IPS-18c (cell line): ENCODE results near the gene USP17L15.
"Not testable (repeated sequence)": the region's sequence is repeated elsewhere in the genome, so short reads cannot be mapped to it uniquely, and the experiment has no call there.

Source experiments
- H3K4me3 ChIP-seq: 2 replicates; pipeline ENCODE4 v1.7.0; 2013; ENCODE audit warnings: low read depth, mild to moderate bottlenecking, low read length, moderate library complexity; ENCODE audit not compliant: insufficient read depth
- H3K9me3 ChIP-seq: one replicate; pipeline ENCODE4 v1.6.1; 2013; ENCODE audit warnings: mild to moderate bottlenecking, low read length, moderate library complexity; ENCODE audit not compliant: control insufficient read depth, insufficient read depth

Gene USP17L15, protein sequence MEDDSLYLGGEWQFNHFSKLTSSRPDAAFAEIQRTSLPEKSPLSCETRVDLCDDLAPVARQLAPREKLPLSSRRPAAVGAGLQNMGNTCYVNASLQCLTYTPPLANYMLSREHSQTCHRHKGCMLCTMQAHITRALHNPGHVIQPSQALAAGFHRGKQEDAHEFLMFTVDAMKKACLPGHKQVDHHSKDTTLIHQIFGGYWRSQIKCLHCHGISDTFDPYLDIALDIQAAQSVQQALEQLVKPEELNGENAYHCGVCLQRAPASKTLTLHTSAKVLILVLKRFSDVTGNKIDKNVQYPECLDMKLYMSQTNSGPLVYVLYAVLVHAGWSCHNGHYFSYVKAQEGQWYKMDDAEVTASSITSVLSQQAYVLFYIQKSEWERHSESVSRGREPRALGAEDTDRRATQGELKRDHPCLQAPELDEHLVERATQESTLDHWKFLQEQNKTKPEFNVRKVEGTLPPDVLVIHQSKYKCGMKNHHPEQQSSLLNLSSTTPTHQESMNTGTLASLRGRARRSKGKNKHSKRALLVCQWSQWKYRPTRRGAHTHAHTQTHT

DNA sequence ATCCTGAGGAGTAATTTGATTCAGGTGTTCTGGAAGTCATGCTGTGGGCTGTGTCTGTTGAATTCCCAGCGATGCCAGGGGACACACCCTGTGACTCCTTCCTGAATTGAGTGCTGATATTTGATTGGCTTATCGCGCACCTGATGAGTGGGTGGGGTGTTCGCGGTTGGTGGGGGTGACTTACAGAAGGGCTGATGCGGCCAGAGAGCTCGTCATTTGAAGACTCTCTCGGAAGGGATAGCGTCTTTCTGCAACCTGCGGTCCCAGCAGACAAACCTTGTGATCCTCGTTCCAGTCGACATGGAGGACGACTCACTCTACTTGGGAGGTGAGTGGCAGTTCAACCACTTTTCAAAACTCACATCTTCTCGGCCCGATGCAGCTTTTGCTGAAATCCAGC lies at the start of gene USP17L15:
USP17L15 (plus strand) TSS at position 301 of the 400 bp plus-strand sequence; CDS start at position 301, 0 bp downstream.
- not testable (repeated sequence) for H3K4me3 ChIP-seq, H3K9me3 ChIP-seq

DNA sequence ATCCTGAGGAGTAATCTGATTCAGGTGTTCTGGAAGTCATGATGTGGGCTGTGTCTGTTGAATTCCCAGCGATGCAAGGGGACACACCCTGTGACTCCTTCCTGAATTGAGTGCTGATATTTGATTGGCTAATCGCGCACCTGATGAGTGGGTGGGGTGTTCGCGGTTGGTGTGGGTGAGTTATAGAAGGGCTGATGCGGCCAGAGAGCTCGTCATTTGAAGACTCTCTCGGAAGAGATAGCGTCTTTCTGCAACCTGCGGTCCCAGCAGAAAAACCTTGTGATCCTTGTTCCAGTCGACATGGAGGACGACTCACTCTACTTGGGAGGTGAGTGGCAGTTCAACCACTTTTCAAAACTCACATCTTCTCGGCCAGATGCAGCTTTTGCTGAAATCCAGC lies 23.8 kb upstream of the USP17L15 start, which contains the start of gene USP17L10:
USP17L10 (plus strand) TSS at position 301 of the 400 bp plus-strand sequence; CDS start at position 301, 0 bp downstream.
- not testable (repeated sequence) for H3K9me3 ChIP-seq, H3K4me3 ChIP-seq

DNA sequence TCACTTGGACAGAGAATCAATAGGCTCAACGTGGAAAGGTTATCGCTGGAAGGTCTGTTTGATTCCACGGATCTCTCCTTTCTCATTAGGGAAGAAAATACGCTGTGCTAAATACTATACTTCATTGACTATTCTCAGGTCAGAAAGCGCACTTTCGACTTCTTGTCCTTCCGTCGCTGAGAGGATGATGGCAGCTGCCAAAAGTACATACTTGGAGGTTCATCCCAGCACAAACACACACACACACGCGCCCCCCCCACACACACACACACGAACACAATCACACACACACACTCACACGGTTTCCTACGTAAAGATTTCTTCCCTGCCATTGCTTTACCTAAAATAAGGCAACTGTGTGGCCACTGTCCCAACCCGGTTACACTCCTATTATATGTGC lies 19.5 kb upstream of the USP17L15 start:
- not testable (repeated sequence) for H3K9me3 ChIP-seq, H3K4me3 ChIP-seq

DNA sequence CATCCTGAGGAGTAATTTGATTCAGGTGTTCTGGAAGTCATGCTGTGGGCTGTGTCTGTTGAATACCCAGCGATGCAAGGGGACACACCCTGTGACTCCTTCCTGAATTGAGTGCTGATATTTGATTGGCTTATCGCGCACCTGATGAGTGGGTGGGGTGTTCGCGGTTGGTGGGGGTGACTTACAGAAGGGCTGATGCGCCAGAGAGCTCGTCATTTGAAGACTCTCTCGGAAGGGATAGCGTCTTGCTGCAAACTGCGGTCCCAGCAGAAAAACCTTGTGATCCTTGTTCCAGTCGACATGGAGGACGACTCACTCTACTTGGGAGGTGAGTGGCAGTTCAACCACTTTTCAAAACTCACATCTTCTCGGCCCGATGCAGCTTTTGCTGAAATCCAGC lies 19.1 kb upstream of the USP17L15 start, which contains the start of gene USP17L11:
USP17L11 (plus strand) TSS at position 301 of the 400 bp plus-strand sequence; CDS start at position 301, 0 bp downstream.
- not testable (repeated sequence) for H3K4me3 ChIP-seq, H3K9me3 ChIP-seq

DNA sequence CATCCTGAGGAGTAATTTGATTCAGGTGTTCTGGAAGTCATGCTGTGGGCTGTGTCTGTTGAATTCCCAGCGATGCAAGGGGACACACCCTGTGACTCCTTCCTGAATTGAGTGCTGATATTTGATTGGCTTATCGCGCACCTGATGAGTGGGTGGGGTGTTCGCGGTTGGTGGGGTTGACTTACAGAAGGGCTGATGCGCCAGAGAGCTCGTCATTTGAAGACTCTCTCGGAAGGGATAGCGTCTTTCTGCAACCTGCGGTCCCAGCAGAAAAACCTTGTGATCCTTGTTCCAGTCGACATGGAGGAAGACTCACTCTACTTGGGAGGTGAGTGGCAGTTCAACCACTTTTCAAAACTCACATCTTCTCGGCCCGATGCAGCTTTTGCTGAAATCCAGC lies 14.3 kb upstream of the USP17L15 start, which contains the start of gene USP17L12:
USP17L12 (plus strand) TSS at position 301 of the 400 bp plus-strand sequence; CDS start at position 301, 0 bp downstream.
- not testable (repeated sequence) for H3K4me3 ChIP-seq, H3K9me3 ChIP-seq

DNA sequence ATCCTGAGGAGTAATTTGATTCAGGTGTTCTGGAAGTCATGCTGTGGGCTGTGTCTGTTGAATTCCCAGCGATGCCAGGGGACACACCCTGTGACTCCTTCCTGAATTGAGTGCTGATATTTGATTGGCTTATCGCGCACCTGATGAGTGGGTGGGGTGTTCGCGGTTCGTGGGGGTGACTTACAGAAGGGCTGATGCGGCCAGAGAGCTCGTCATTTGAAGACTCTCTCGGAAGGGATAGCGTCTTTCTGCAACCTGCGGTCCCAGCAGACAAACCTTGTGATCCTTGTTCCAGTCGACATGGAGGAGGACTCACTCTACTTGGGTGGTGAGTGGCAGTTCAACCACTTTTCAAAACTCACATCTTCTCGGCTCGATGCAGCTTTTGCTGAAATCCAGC lies 9.6 kb upstream of the USP17L15 start, which contains the start of gene USP17L13:
USP17L13 (plus strand) TSS at position 301 of the 400 bp plus-strand sequence; CDS start at position 301, 0 bp downstream.
- not testable (repeated sequence) for H3K4me3 ChIP-seq, H3K9me3 ChIP-seq

DNA sequence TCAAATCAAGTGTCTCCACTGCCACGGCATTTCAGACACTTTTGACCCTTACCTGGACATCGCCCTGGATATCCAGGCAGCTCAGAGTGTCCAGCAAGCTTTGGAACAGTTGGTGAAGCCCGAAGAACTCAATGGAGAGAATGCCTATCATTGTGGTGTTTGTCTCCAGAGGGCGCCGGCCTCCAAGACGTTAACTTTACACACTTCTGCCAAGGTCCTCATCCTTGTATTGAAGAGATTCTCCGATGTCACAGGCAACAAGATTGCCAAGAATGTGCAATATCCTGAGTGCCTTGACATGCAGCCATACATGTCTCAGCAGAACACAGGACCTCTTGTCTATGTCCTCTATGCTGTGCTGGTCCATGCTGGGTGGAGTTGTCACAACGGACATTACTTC lies 3.9 kb upstream of the USP17L15 start:
- H3K9me3 ChIP-seq, H3K4me3 ChIP-seq: not testable (repeated sequence)

DNA sequence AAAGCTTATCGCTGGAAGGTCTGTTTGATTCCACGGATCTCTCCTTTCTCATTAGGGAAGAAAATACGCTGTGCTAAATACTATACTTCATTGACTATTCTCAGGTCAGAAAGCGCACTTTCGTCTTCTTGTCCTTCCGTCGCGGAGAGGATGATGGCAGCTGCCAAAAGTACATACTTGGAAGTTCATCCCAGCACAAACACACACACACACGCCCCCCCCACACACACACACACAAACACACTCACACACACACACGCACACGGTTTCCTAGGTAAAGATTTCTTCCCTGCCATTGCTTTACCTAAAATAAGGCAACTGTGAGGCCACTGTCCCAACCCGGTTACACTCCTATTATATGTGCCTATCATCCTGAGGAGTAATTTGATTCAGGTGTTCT lies 4.3 kb downstream of the USP17L15 start:
- H3K9me3 ChIP-seq, H3K4me3 ChIP-seq: not testable (repeated sequence)

DNA sequence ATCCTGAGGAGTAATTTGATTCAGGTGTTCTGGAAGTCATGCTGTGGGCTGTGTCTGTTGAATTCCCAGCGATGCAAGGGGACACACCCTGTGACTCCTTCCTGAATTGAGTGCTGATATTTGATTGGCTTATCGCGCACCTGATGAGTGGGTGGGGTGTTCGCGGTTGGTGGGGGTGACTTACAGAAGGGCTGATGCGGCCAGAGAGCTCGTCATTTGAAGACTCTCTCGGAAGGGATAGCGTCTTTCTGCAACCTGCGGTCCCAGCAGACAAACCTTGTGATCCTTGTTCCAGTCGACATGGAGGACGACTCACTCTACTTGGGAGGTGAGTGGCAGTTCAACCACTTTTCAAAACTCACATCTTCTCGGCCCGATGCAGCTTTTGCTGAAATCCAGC lies 9.4 kb downstream of the USP17L15 start, which contains the start of gene USP17L17:
USP17L17 (plus strand) TSS at position 301 of the 400 bp plus-strand sequence; CDS start at position 301, 0 bp downstream.
- H3K4me3 ChIP-seq, H3K9me3 ChIP-seq: not testable (repeated sequence)

DNA sequence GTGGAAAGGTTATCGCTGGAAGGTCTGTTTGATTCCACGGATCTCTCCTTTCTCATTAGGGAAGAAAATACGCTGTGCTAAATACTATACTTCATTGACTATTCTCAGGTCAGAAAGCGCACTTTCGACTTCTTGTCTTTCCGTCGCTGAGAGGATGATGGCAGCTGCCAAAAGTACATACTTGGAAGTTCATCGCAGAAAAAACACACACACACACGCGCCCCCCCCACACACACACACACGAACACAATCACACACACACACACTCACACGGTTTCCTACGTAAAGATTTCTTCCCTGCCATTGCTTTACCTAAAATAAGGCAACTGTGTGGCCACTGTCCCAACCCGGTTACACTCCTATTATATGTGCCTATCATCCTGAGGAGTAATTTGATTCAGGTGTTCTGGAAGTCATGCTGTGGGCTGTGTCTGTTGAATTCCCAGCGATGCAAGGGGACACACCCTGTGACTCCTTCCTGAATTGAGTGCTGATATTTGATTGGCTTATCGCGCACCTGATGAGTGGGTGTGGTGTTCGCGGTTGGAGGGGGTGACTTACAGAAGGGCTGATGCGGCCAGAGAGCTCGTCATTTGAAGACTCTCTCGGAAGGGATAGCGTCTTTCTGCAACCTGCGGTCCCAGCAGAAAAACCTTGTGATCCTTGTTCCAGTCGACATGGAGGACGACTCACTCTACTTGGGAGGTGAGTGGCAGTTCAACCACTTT lies 13.9 kb downstream of the USP17L15 start, which contains the start of gene USP17L18:
USP17L18 (plus strand) TSS at position 678 of the 728 bp plus-strand sequence; CDS start at position 678, 0 bp downstream.
- not testable (repeated sequence) for H3K9me3 ChIP-seq

DNA sequence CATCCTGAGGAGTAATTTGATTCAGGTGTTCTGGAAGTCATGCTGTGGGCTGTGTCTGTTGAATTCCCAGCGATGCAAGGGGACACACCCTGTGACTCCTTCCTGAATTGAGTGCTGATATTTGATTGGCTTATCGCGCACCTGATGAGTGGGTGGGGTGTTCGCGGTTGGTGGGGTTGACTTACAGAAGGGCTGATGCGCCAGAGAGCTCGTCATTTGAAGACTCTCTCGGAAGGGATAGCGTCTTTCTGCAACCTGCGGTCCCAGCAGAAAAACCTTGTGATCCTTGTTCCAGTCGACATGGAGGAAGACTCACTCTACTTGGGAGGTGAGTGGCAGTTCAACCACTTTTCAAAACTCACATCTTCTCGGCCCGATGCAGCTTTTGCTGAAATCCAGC lies 18.9 kb downstream of the USP17L15 start, which contains the start of gene USP17L19:
USP17L19 (plus strand) TSS at position 301 of the 400 bp plus-strand sequence; CDS start at position 301, 0 bp downstream.
- not testable (repeated sequence) for H3K4me3 ChIP-seq, H3K9me3 ChIP-seq

More for the DNA sequence above, 13.9 kb downstream of the USP17L15 start, which contains the start of gene USP17L18:
- not testable (repeated sequence) for H3K4me3 ChIP-seq

DNA sequence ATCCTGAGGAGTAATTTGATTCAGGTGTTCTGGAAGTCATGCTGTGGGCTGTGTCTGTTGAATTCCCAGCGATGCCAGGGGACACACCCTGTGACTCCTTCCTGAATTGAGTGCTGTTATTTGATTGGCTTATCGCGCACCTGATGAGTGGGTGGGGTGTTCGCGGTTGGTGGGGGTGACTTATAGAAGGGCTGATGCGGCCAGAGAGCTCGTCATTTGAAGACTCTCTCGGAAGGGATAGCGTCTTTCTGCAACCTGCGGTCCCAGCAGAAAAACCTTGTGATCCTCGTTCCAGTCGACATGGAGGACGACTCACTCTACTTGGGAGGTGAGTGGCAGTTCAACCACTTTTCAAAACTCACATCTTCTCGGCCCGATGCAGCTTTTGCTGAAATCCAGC lies 23.6 kb downstream of the USP17L15 start, which contains the start of gene USP17L20:
USP17L20 (plus strand) TSS at position 301 of the 400 bp plus-strand sequence; CDS start at position 301, 0 bp downstream.
- H3K4me3 ChIP-seq, H3K9me3 ChIP-seq: not testable (repeated sequence)

DNA sequence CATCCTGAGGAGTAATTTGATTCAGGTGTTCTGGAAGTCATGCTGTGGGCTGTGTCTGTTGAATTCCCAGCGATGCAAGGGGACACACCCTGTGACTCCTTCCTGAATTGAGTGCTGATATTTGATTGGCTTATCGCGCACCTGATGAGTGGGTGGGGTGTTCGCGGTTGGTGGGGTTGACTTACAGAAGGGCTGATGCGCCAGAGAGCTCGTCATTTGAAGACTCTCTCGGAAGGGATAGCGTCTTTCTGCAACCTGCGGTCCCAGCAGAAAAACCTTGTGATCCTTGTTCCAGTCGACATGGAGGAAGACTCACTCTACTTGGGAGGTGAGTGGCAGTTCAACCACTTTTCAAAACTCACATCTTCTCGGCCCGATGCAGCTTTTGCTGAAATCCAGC lies 28.4 kb downstream of the USP17L15 start, which contains the start of gene USP17L21:
USP17L21 (plus strand) TSS at position 301 of the 400 bp plus-strand sequence; CDS start at position 301, 0 bp downstream.
- not testable (repeated sequence) for H3K4me3 ChIP-seq

DNA sequence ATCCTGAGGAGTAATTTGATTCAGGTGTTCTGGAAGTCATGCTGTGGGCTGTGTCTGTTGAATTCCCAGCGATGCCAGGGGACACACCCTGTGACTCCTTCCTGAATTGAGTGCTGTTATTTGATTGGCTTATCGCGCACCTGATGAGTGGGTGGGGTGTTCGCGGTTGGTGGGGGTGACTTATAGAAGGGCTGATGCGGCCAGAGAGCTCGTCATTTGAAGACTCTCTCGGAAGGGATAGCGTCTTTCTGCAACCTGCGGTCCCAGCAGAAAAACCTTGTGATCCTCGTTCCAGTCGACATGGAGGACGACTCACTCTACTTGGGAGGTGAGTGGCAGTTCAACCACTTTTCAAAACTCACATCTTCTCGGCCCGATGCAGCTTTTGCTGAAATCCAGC lies 33.1 kb downstream of the USP17L15 start, which contains the start of gene USP17L22:
USP17L22 (plus strand) TSS at position 301 of the 400 bp plus-strand sequence; CDS start at position 301, 0 bp downstream.
- H3K4me3 ChIP-seq, H3K9me3 ChIP-seq: not testable (repeated sequence)

More for the DNA sequence above, 28.4 kb downstream of the USP17L15 start, which contains the start of gene USP17L21:
- not testable (repeated sequence) for H3K9me3 ChIP-seq

DNA sequence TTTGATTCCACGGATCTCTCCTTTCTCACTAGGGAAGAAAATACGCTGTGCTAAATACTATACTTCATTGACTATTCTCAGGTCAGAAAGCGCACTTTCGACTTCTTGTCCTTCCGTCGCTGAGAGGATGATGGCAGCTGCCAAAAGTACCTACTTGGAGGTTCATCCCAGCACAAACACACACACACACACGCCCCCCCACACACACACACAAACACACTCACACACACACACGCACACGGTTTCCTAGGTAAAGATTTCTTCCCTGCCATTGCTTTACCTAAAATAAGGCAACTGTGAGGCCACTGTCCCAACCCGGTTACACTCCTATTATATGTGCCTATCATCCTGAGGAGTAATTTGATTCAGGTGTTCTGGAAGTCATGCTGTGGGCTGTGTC lies 37.5 kb downstream of the USP17L15 start:
- not testable (repeated sequence) for H3K9me3 ChIP-seq, H3K4me3 ChIP-seq
